ENCODE measurements around the gene WWOX. TPM values are rescaled to one million over a fixed set of nuclear protein-coding genes. Genes with fewer than 3 reads are reported as not detected.

Gene WWOX
- total and polyA plus RNA-seq, 2 experiments from 2014 or later, result 17.0 to 39.8 TPM

- no peak for DNase-seq (ENCODE audit: low spot score)
- WGBS (ENCODE audit: low lambda C conversion rate, missing lambda C conversion rate), result 76% methylated on average over 13 of the region's 13 CpGs
Observed at GRCh38 chr16:79163691-79164387, 1064.4 kb downstream of the WWOX start.

GRCh38 chr16:79164388-79164995 is 1065.0 kb downstream of the WWOX start:
- Histone ChIP-seq H3K27me3 (no peaks in the 10 kb centered on the region), H2AFZ (no peak overlapping the region), H3K4me1 (ENCODE audit: insufficient read depth) (peaks cover 5% of the 10 kb centered on the region), H3K9me2 (replicated peaks; ENCODE audit: insufficient read depth) (no peaks in the 10 kb centered on the region), H4K20me1 (ENCODE audit: insufficient read depth, poor library complexity, severe bottlenecking) (no peaks in the 10 kb centered on the region), H3K9me3 (ENCODE audit: low read depth) (no peaks in the 10 kb centered on the region), H3K4me3 (no peak overlapping the region), H3K27ac (no peak overlapping the region), H3K79me2 (no peaks in the 10 kb centered on the region), H3K36me3 (replicated peaks; ENCODE audit: insufficient read depth, low read depth) (no peaks in the 10 kb centered on the region), H3K4me2 (peak overlapping the region; percentile 43)
- WGBS (ENCODE audit: low lambda C conversion rate, missing lambda C conversion rate), result 80% methylated on average over 10 of the region's 10 CpGs
- TF ChIP-seq EZH2 (IDR thresholded peaks at IDR 0.05; ENCODE audit: borderline replicate concordance) (no peak), EZH2phosphoT487 (IDR thresholded peaks at IDR 0.05; ENCODE audit: low read depth, severe bottlenecking, unreplicated experiment) (no peak), CTCF (IDR thresholded peaks at IDR 0.05; ENCODE audit: poor library complexity) (no peak)
- DNase-seq (ENCODE audit: low spot score), result no peak

More at GRCh38 chr16:79163691-79164387, 1064.4 kb downstream of the WWOX start:
- H3K9me2 ChIP-seq (replicated peaks; ENCODE audit: insufficient read depth), result no peaks in the 10 kb centered on the region
- no peaks in the 10 kb centered on the region for H3K79me2 ChIP-seq
- H3K27me3 ChIP-seq, result no peaks in the 10 kb centered on the region
- no peaks in the 10 kb centered on the region for H3K4me1 ChIP-seq (ENCODE audit: insufficient read depth)
- TF ChIP-seq EZH2 (IDR thresholded peaks at IDR 0.05; ENCODE audit: borderline replicate concordance), result no peak
- no peak for TF ChIP-seq EZH2phosphoT487 (IDR thresholded peaks at IDR 0.05; ENCODE audit: low read depth, severe bottlenecking, unreplicated experiment)
- no peak for TF ChIP-seq CTCF (IDR thresholded peaks at IDR 0.05; ENCODE audit: poor library complexity)
- peak overlapping the region; percentile 43 for H3K4me2 ChIP-seq
- no peaks in the 10 kb centered on the region for H3K36me3 ChIP-seq (replicated peaks; ENCODE audit: insufficient read depth, low read depth)
- no peak overlapping the region for H3K4me3 ChIP-seq
- H3K27ac ChIP-seq, result no peak overlapping the region
- no peak overlapping the region for H2AFZ ChIP-seq
- no peaks in the 10 kb centered on the region for H3K9me3 ChIP-seq (ENCODE audit: low read depth)
- H4K20me1 ChIP-seq (ENCODE audit: insufficient read depth, poor library complexity, severe bottlenecking), result no peaks in the 10 kb centered on the region

GRCh38 chr16:79165079-79165478 is 1065.6 kb downstream of the WWOX start:
- Histone ChIP-seq H2AFZ (no peak overlapping the region), H3K9me2 (replicated peaks; ENCODE audit: insufficient read depth) (no peaks in the 10 kb centered on the region), H3K36me3 (replicated peaks; ENCODE audit: insufficient read depth, low read depth) (no peaks in the 10 kb centered on the region), H3K4me3 (no peak overlapping the region), H3K9me3 (ENCODE audit: low read depth) (no peaks in the 10 kb centered on the region), H3K79me2 (no peaks in the 10 kb centered on the region), H3K4me2 (no peak overlapping the region), H3K27me3 (no peaks in the 10 kb centered on the region), H3K27ac (no peak overlapping the region), H4K20me1 (ENCODE audit: insufficient read depth, poor library complexity, severe bottlenecking) (no peaks in the 10 kb centered on the region), H3K4me1 (ENCODE audit: insufficient read depth) (peaks cover 6% of the 10 kb centered on the region)
- no peak for TF ChIP-seq EZH2 (IDR thresholded peaks at IDR 0.05; ENCODE audit: borderline replicate concordance)
- TF ChIP-seq EZH2phosphoT487 (IDR thresholded peaks at IDR 0.05; ENCODE audit: low read depth, severe bottlenecking, unreplicated experiment), result no peak
- no peak for TF ChIP-seq CTCF (IDR thresholded peaks at IDR 0.05; ENCODE audit: poor library complexity)
- DNase-seq (ENCODE audit: low spot score), result no peak
- 89% methylated on average over 9 of the region's 9 CpGs for WGBS (ENCODE audit: low lambda C conversion rate, missing lambda C conversion rate)

Measured in hepatocyte (in vitro differentiated cells).